SK-MEL-5 (cell line): Measurements from ENCODE around the gene CATSPER4. TPM values are rescaled to one million over a fixed set of nuclear protein-coding genes. Genes with fewer than 3 reads are reported as not detected.

ENCODE experiments used
- DNase-seq: peaks from one replicate; pipeline ENCODE4 v3.0.0-alpha.2; 2016; ENCODE audit warnings: low read depth, low spot score
- in situ Hi-C: cut with HindIII; loops from 2 replicates; pipeline ENCODE4 v1.10.0; 2016; ENCODE audit warnings: low sequenced_read_pairs, high pct_unique_total_duplicates, low pct_unique_long_range_greater_than_20kb
- total RNA-seq: library from RNA; depleted of rRNA; stranded (reverse); fragments of >200 nt; shearing (Covaris generic); gene quantifications from 2 replicates; pipeline ENCODE4 v1.2.3, GENCODE V29; 2014

The CATSPER4 gene
- total RNA-seq, 1 experiment from 2014 or later, result not detected

- in situ Hi-C loops, result no loop called here
- DNase-seq, result no peak
These were observed 8.1 kb upstream of the CATSPER4 start for GRCh38 chr1:26182383-26182696.

GRCh38 chr1:26184086-26184485 is 6.3 kb upstream of the CATSPER4 start:
- DNase-seq, result no peak
- in situ Hi-C loops, result no loop called here

- in situ Hi-C loops, result no loop called here
- no peak for DNase-seq
These were observed 5.5 kb upstream of the CATSPER4 start for GRCh38 chr1:26184883-26185282.

- DNase-seq, result no peak
- in situ Hi-C loops, result no loop called here
These were observed 2.5 kb upstream of the CATSPER4 start for GRCh38 chr1:26187882-26188281.

- in situ Hi-C loops, result no loop called here
- DNase-seq, result no peak
These were observed 1.9 kb upstream of the CATSPER4 start for GRCh38 chr1:26188477-26188876.

GRCh38 chr1:26189331-26189730 is 1.1 kb upstream of the CATSPER4 start:
- in situ Hi-C loops, result no loop called here

GRCh38 chr1:26189751-26190275 is 589 bp upstream of the CATSPER4 start:
- no peak for DNase-seq
- in situ Hi-C loops, result no loop called here

More at GRCh38 chr1:26189331-26189730, 1.1 kb upstream of the CATSPER4 start:
- DNase-seq, result no peak

GRCh38 chr1:26191739-26192138 is 1.3 kb downstream of the CATSPER4 start:
- in situ Hi-C loops, result no loop called here
- DNase-seq, result no peak

- in situ Hi-C loops, result no loop called here
- DNase-seq, result no peak
These were observed 5.4 kb downstream of the CATSPER4 start for GRCh38 chr1:26195805-26196204.

GRCh38 chr1:26197301-26197700 is 6.9 kb downstream of the CATSPER4 start:
- in situ Hi-C loops, result no loop called here
- no peak for DNase-seq

- DNase-seq, result no peak
- in situ Hi-C loops, result no loop called here
These were observed 7.4 kb downstream of the CATSPER4 start for GRCh38 chr1:26197813-26198212.

- in situ Hi-C loops, result no loop called here
- DNase-seq, result no peak
These were observed 10.0 kb downstream of the CATSPER4 start for GRCh38 chr1:26200413-26200812.

- in situ Hi-C loops, result no loop called here
- peak; percentile 9 for DNase-seq
These were observed 13.4 kb downstream of the CATSPER4 start for GRCh38 chr1:26203642-26204318.

- DNase-seq, result no peak
- in situ Hi-C loops, result no loop called here
These were observed 19.9 kb downstream of the CATSPER4 start for GRCh38 chr1:26210147-26210870.

GRCh38 chr1:26212726-26213125 is 22.3 kb downstream of the CATSPER4 start:
- in situ Hi-C loops, result no loop called here
- DNase-seq, result no peak

- in situ Hi-C loops, result no loop called here
These were observed 23.0 kb downstream of the CATSPER4 start for GRCh38 chr1:26213335-26213905.

GRCh38 chr1:26215246-26215645 is 24.8 kb downstream of the CATSPER4 start:
- DNase-seq, result no peak
- in situ Hi-C loops, result no loop called here

More at GRCh38 chr1:26213335-26213905, 23.0 kb downstream of the CATSPER4 start:
- DNase-seq, result no peak

GRCh38 chr1:26218906-26219494 is 28.6 kb downstream of the CATSPER4 start:
- DNase-seq, result no peak

More at GRCh38 chr1:26218906-26219494, 28.6 kb downstream of the CATSPER4 start:
- in situ Hi-C loops, result no loop called here
